Fibroblast of lung (primary cell): Measurements from ENCODE around the gene HAPSTR1. TPM values are rescaled to one million over a fixed set of nuclear protein-coding genes. Genes with fewer than 3 reads are reported as not detected.
A peak's percentile ranks its signal among the peaks of the same experiment; 100 is the strongest.

Experiments used
- DNase-seq, 2 donors: peaks; one replicate each; pipeline versions ENCODE4 v3.0.0 to v3.0.0-alpha.2; 2010; ENCODE audit warnings: low read depth in 2 of 2
- H2AFZ ChIP-seq: 2 replicates; pipeline ENCODE4 v1.5.1; 2012; ENCODE audit warnings: low read length, control low read depth, inconsistent platforms
- H3K27ac ChIP-seq: 2 replicates; pipeline ENCODE4 v1.5.1; 2011; ENCODE audit warnings: low read length, control low read depth; ENCODE audit not compliant: insufficient read depth
- H3K27me3 ChIP-seq: 2 replicates; pipeline ENCODE4 v1.5.1; 2011; ENCODE audit warnings: mild to moderate bottlenecking, low read length; ENCODE audit not compliant: control insufficient read depth, insufficient read depth
- H3K36me3 ChIP-seq: 2 replicates; pipeline ENCODE4 v1.5.1; 2011; ENCODE audit warnings: low read length; ENCODE audit not compliant: control insufficient read depth, insufficient read depth
- H3K4me1 ChIP-seq: 2 replicates; pipeline ENCODE4 v1.5.1; 2011; ENCODE audit warnings: low read length; ENCODE audit not compliant: control insufficient read depth, insufficient read depth; ENCODE audit errors: extremely low read depth
- H3K4me2 ChIP-seq: 2 replicates; pipeline ENCODE4 v1.5.1; 2011; ENCODE audit warnings: low read length, control low read depth; ENCODE audit not compliant: insufficient read depth; ENCODE audit errors: extremely low read depth
- H3K4me3 ChIP-seq, 4 experiments: fragments of 200-600 bp in 1 of 4; sonication (generic) in 1 of 4; replicated peaks in 1 of 4; 2 replicates each; pipeline ENCODE4 v1.5.1; 2011 to 2016; ENCODE audit warnings: low read length in 4 of 4, low read depth in 3 of 4, mild to moderate bottlenecking in 3 of 4, control low read depth in 2 of 4, inconsistent platforms in 1 of 4, mixed read lengths in 1 of 4; ENCODE audit not compliant: insufficient read depth in 1 of 4; ENCODE audit errors: control extremely low read depth in 1 of 4
- H3K79me2 ChIP-seq: 2 replicates; pipeline ENCODE4 v1.5.1; 2012; ENCODE audit warnings: mild to moderate bottlenecking, low read length, inconsistent platforms; ENCODE audit not compliant: control insufficient read depth, insufficient read depth
- H3K9ac ChIP-seq: 2 replicates; pipeline ENCODE4 v1.5.1; 2011; ENCODE audit warnings: mild to moderate bottlenecking, low read length, control low read depth; ENCODE audit not compliant: insufficient read depth
- H3K9me3 ChIP-seq: 2 replicates; pipeline ENCODE4 v1.5.1; 2012; ENCODE audit warnings: low read depth, low read length; ENCODE audit not compliant: control insufficient read depth, insufficient read depth
- H4K20me1 ChIP-seq: 2 replicates; pipeline ENCODE4 v1.5.1; 2011; ENCODE audit warnings: low read length; ENCODE audit not compliant: control insufficient read depth, insufficient read depth; ENCODE audit errors: extremely low read depth
- EZH2 ChIP-seq: IDR thresholded peaks from 2 replicates; pipeline ENCODE4 v1.5.1; 2012; ENCODE audit warnings: low read length, control low read depth, mild to moderate bottlenecking; ENCODE audit errors: missing control alignments
- polyA plus RNA-seq, 2 donors: library from polyadenylated mRNA; depleted of rRNA in 1 of 2; stranded (reverse) in 1 of 2; unstranded in 1 of 2; fragments of >200 nt; gene quantifications; 2 replicates each; pipeline ENCODE4 v1.2.1, GENCODE V29; 2011 to 2012; ENCODE audit warnings: missing spikeins in 1 of 2
- total RNA-seq: library from RNA; depleted of rRNA; stranded (reverse); fragments of >200 nt; gene quantifications from 2 replicates; pipeline ENCODE4 v1.2.1, GENCODE V29; 2014
- TF ChIP-seq, protein P1 (sequence below), 2 donors: IDR thresholded peaks in 1 of 2; conservative IDR thresholded peaks in 1 of 2; 1 replicate in 1 of 2; 2 replicates in 1 of 2; pipeline ENCODE4 v1.5.1; 2011 to 2012; ENCODE audit warnings: low read length in 2 of 2, control low read depth in 1 of 2, inconsistent platforms in 1 of 2, low read depth in 1 of 2, mild to moderate bottlenecking in 1 of 2

The HAPSTR1 gene
- total and polyA plus RNA-seq, 2 donors (not counting 1 experiment from before 2014, with no cell fraction given), result 37.5 to 57.3 TPM

DNA sequence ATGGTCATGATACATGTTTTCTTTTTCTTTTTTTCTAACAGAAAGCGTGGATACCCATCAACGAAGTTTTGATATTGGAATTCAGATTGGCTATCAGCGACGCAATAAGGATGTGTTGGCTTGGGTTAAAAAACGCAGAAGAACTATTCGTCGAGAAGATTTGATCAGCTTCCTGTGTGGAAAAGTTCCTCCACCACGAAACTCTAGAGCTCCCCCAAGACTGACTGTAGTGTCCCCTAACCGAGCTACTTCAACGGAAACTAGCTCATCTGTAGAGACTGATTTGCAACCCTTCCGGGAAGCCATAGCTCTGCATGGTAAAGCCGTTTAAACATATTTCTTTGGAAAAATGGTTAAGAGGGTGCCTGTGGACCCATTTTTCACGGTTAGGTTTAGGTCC lies 11.5 kb downstream of the HAPSTR1 start:
- Histone ChIP-seq H4K20me1 (peaks cover 9% of the 10 kb centered on the region), H3K27ac (peak overlapping the region; percentile 74), H3K4me2 (no peak overlapping the region), H3K4me3 (no peak overlapping the region), H3K79me2 (peaks cover 99% of the 10 kb centered on the region), H3K9ac (no peak overlapping the region), H3K9me3 (no peaks in the 10 kb centered on the region), H2AFZ (no peak overlapping the region), H3K27me3 (no peaks in the 10 kb centered on the region), H3K36me3 (peaks cover 20% of the 10 kb centered on the region), H3K4me1 (peaks cover 27% of the 10 kb centered on the region)
- TF ChIP-seq EZH2, result no peak
- TF ChIP-seq, protein P1, sequence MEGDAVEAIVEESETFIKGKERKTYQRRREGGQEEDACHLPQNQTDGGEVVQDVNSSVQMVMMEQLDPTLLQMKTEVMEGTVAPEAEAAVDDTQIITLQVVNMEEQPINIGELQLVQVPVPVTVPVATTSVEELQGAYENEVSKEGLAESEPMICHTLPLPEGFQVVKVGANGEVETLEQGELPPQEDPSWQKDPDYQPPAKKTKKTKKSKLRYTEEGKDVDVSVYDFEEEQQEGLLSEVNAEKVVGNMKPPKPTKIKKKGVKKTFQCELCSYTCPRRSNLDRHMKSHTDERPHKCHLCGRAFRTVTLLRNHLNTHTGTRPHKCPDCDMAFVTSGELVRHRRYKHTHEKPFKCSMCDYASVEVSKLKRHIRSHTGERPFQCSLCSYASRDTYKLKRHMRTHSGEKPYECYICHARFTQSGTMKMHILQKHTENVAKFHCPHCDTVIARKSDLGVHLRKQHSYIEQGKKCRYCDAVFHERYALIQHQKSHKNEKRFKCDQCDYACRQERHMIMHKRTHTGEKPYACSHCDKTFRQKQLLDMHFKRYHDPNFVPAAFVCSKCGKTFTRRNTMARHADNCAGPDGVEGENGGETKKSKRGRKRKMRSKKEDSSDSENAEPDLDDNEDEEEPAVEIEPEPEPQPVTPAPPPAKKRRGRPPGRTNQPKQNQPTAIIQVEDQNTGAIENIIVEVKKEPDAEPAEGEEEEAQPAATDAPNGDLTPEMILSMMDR (conservative IDR thresholded peaks at IDR 0.05 in 1 of 2, IDR thresholded peaks at IDR 0.05 in 1 of 2; ENCODE audit: low read depth in 1 of 2, low read length in 2 of 2), result no peak
- no peak for DNase-seq

DNA sequence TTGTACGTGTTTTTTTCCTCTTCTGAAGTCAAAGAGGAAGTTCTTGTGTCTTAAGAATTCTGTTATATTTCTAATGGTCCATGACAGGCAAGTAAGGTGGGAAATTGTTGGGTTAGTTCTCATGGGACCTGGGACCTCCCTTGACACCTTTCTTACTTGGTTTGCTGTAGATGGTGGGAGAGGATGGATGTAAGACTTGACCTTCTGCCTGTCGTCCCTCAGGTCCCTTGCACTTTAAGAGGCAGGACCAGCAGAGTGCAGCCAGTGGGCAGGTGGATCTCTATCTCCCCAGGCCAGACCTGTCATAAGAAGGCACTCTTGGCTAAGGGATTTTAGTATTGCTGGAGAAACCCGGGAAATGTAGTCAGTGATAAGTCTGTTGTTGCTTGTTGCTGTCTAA lies 12.1 kb downstream of the HAPSTR1 start:
- Histone ChIP-seq H3K4me2 (no peak overlapping the region), H3K79me2 (peaks cover 99% of the 10 kb centered on the region), H3K9me3 (no peaks in the 10 kb centered on the region), H3K4me3 (no peak overlapping the region), H2AFZ (no peak overlapping the region), H3K4me1 (peaks cover 24% of the 10 kb centered on the region), H3K36me3 (peaks cover 22% of the 10 kb centered on the region), H4K20me1 (peaks cover 8% of the 10 kb centered on the region), H3K27ac (peak overlapping the region; percentile 74), H3K27me3 (no peaks in the 10 kb centered on the region), H3K9ac (no peak overlapping the region)
- no peak for TF ChIP-seq EZH2
- TF ChIP-seq, protein P1 (conservative IDR thresholded peaks at IDR 0.05 in 1 of 2, IDR thresholded peaks at IDR 0.05 in 1 of 2; ENCODE audit: low read depth in 1 of 2, low read length in 2 of 2), result no peak
- no peak for DNase-seq

- H3K4me3 ChIP-seq, result no peak overlapping the region
- H3K79me2 ChIP-seq, result peaks cover 99% of the 10 kb centered on the region
- H3K36me3 ChIP-seq, result peaks cover 22% of the 10 kb centered on the region
- peaks cover 5% of the 10 kb centered on the region for H4K20me1 ChIP-seq
- no peaks in the 10 kb centered on the region for H3K9me3 ChIP-seq
- no peaks in the 10 kb centered on the region for H3K27me3 ChIP-seq
- no peak overlapping the region for H2AFZ ChIP-seq
- TF ChIP-seq, protein P1 (conservative IDR thresholded peaks at IDR 0.05 in 1 of 2, IDR thresholded peaks at IDR 0.05 in 1 of 2; ENCODE audit: low read depth in 1 of 2, low read length in 2 of 2), result no peak
- TF ChIP-seq EZH2, result no peak
- peak overlapping the region; percentile 15 for H3K4me2 ChIP-seq
- peak in 1 of 2 donors; percentile 54 for DNase-seq
- H3K27ac ChIP-seq, result no peak overlapping the region
- H3K4me1 ChIP-seq, result peaks cover 21% of the 10 kb centered on the region
- no peak overlapping the region for H3K9ac ChIP-seq
Measured at GRCh38 chr16:9105189-9105588, 13.7 kb downstream of the HAPSTR1 start.
